ENCODE measurements around the gene CXCL1.

GRCh38 chr4:73842696-73843095, 26.5 kb upstream of the CXCL1 start:
- TF ChIP-seq CTCF (IDR thresholded peaks at IDR 0.05): no peak
- TF ChIP-seq POLR2A (IDR thresholded peaks at IDR 0.05; ENCODE audit: low read depth): no peak
- no peak for TF ChIP-seq EP300 (IDR thresholded peaks at IDR 0.05)

Data from esophagus muscularis mucosa (tissue), 4 donors.